Nucleus accumbens (tissue), 56 donors: Measurements from ENCODE around the gene MYL6.
"Not testable (repeated sequence)": the region's sequence is repeated elsewhere in the genome, so short reads cannot be mapped to it uniquely, and the experiment has no call there.

Experiments used
- DNase-seq, 56 donors: peaks; one replicate each; lab custom pipeline; 2025; lab: John Stamatoyannopoulos, UW

The MYL6 gene

GRCh38 chr12:56154818-56155217, 3.3 kb upstream of the MYL6 start:
- no peak for DNase-seq

GRCh38 chr12:56155256-56155845, 2.8 kb upstream of the MYL6 start:
- DNase-seq, result no peak

DNA sequence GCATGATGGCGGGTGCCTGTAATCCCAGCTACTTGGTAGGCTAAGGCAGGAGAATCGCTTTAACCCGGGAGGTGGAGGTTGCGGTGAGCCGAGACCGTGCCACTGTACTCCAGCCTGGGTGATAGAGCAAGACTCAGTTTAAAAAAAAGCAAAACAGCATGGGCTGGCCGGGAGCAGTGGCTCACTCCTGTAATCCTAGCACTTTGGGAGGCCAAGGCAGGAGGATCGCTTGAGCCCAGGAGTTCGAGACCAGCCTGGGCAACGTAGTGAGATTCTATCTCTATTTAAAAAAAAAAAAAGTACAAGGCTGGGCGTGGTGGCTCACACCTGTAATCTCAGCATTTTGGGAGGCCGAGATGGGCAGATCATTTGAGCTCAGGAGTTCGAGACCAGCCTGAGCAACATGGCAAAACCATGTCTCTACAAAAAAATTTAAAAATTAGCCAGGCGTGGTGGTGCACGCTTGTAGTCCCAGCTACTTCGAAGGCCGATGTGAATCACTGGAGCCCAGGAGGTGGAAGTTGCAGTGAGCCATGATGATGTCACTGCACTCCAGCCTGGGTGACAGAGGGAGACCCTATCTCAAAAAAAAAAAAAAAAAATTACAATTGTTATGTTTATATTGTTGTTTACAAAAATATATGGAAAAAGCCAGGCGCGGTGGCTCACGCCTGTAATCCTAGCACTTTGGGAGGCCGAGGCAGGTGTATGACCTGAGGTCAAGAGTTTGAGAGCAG, 1.5 kb upstream of the MYL6 start:
- not testable (repeated sequence) for DNase-seq

GRCh38 chr12:56157201-56158028, 744 bp upstream of the MYL6 start:
- DNase-seq, result peak in 51 of 56 donors; percentile 23 to 87 (median 65)

- DNase-seq, result peak in 31 of 56 donors; percentile 3 to 56 (median 17)
Observed at GRCh38 chr12:56158926-56159461, 835 bp downstream of the MYL6 start.

DNA sequence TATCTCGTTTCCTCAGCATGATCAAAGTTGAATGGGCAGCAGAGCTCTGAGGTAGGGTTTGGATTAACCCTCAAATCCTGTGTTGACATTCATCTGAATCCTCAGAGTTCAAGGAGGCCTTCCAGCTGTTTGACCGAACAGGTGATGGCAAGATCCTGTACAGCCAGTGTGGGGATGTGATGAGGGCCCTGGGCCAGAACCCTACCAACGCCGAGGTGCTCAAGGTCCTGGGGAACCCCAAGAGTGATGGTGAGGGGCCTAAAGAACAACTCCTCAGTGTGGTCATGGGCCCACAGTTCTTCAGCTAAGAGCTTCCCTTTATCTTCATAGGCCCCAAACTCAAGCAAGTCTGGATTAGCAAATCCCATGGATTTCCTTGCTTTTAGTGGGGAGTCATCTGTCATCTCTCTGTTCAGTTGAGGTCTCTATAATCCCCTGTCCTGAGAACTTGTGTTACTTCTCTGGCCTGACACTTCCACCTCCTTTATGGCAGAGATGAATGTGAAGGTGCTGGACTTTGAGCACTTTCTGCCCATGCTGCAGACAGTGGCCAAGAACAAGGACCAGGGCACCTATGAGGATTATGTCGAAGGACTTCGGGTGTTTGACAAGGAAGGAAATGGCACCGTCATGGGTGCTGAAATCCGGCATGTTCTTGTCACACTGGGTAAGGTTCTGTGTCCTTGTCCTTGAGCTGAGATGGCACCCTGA, 1.5 kb downstream of the MYL6 start:
- no peak for DNase-seq

DNA sequence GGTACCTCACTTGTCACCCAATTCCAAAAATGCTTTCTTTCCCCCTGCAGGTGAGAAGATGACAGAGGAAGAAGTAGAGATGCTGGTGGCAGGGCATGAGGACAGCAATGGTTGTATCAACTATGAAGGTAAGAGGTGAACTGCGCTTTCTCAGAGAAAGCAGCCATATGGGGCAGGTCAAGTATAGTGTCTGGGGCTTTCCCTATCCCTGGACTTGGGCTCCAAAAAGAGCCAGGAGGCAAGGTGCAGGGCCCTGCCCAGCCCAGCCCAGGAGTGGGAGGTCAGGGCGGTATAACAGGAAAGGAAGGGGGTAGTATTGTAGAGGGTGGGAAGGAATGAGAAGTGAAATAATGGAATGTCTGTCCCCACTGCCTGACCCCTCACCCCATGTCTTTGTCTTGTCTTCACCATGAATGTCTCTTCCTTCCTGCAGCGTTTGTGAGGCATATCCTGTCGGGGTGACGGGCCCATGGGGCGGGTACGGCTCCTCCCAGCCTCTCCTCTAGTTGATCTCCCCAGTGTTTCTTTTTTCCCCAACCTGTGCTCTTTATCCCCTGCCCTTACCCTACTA, 2.1 kb downstream of the MYL6 start:
- peak in 1 of 56 donors; percentile 15 for DNase-seq

- no peak for DNase-seq
Observed at GRCh38 chr12:56160894-56161689, 2.9 kb downstream of the MYL6 start.

DNA sequence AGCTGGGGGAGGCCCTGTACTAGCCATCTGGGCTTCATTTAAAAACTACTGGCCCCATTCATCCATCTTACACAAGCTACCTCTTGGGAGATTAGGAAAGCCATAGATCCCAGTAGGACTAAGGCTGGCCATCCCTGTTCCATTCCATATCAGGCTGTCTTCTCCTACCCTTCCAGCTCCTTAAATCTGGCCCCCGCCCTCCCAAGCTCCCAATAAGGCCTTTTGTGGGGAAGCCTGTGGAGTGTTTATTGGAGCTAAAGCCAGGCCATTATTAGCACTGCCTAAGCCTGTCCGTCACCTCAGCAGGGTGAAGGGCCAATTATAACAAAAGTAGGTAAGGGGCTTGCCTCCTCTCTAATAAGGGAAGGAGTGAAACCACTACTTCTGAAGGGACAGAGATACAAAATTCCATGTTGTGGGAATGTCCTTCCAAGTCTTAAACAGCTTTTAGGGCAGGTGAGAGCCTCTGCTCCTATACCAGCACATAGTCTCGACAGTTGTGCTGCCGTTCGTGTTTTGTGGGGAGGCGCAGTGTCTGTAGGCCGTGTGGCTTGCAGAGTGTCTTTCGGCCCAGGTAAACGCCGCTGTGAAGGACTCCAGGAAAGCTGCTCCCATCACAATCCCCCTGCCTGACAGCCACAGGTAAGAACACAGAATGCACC, 3.7 kb downstream of the MYL6 start:
- no peak for DNase-seq

DNA sequence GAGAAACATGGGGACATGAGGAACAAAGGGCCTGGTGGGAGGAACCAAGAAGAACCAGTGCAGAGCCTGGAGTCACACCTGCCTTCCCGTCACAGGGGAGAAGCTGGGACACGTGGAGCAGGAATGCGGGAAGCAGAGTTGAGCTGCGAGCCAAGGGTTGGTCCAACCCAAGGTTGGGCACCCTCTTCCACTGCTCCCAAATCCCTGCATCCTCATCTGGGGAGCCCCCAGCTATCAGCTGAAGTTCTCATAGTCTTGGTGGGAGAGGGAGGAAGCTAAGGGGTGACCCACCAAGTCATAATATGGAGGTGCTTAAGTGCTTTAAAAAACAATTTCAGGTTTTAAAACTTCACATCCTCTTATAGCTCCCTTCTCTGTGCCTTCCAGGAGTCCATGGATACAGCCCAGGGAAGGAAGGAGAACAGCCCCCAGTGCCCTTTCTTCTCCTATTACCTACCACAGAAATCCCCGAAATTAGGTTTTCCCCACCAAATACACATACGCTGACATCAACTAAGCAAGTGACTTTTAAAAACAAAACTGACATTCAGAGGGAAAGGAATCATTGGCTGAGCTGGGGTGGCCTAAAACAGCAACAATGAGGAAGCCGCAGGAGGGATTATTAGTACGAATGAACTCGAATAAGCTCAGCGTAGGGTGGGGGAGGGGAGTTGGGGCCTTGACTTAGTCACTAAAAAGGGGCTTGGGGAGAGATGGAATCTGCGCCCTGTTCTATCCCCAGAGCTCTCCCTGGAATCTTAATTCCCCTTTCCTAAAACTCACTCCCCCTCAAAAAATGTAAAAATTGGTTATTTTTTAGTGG, 4.5 kb downstream of the MYL6 start:
- no peak for DNase-seq

DNA sequence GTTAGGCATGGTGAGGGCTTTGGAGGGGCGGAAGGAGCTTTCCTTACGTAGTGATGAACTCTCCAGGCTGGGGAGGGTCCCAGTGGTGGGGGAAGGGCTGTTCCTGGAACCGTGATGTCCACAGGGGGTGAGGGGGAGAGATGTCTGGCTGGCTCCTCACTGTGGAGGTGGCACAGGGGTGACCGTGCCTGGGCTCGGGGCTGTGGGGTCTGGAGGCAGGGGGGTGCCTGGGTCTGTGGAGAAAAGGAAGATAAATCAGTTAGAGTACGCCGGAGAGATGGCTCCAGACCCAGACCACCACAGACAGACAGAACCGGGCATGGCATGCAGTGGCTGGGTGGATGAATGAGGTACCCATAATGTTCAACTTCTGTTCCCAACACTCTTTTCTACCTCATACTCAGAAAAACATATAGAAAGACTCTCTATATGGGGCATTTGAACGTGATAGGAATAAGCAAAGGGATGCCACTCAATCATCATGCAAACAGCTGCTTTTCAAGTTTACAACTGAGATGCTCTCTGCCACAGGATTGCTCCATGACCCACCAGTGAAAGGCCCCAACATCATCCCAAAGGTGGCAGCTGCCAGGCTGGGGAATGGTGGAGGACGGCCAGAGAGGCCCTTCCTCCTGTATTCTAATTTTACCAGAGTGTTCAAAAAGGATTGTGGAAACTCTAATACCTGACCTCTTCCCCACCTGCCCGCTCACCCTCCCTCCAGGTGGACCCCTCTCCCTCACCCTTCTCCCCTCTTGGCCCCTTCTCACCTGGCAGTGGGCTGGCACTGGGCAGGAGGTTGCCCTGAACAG, 5.6 kb downstream of the MYL6 start:
- DNase-seq, result no peak

- DNase-seq, result no peak
Observed at GRCh38 chr12:56164345-56164729, 6.2 kb downstream of the MYL6 start.

DNA sequence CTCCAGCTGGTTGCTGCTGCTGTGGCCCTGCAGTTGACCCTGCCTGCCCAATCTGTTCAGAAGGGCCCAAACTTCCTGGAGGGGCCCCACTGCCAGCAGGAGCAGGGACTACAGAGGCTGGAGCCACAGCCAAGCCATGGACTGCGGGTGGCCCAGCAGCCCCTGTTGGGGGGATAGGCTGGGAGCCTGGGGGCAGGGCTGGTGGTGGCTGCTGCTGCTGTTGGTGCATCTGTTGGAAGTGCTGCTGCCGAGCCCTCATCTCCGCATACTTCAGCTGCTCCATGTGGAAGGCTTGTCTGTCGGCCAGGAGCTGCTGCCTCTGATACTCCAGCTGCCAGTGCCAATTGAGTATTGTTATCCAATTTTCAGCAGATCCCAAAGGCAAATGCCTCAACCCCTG, 7.2 kb downstream of the MYL6 start:
- no peak for DNase-seq

DNA sequence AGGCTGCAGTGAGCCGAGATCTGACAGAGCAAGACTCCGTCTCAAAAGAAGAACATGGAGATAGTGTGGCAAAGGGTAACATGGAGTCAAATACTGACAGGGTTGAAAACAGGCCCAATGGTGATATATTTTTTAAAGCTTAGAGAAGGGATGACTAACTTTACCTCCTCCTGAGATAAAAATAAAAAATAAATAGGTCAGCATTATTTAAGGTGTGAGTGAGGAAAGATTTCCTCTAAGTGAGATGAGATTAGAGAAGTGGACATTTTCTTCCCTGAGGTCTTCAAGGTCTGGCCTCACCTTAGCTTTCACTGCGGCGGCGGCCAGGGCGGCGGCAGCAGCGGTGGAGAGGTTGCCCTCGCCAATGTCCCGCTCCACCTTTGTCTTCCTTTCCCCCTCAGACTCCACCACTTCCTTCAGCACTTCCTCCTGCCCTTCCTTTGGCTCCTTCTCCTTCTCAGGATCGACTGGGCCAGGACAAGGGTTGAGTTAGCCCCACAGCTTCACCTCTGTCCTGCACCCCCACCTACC, 11.1 kb downstream of the MYL6 start:
- no peak for DNase-seq

DNA sequence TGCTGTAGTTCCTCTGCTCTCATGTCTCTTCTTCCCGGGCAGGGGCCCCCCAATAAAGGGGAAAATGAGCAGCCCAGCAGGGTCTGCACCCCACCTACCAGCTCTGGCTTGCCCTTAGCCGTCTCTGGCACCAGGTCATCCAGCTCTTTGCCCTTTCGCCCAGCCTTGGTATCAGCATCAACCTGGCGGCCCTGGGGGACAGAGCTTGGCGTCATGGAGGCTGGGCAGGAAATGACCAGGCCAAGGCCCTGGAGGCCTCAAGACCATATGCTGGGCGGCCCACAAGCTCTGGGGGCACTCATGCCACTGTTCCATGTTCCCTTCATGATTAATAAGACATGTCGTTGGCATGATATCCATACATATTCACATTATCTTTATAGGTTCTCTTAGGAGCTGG, 14.7 kb downstream of the MYL6 start:
- DNase-seq, result no peak

DNA sequence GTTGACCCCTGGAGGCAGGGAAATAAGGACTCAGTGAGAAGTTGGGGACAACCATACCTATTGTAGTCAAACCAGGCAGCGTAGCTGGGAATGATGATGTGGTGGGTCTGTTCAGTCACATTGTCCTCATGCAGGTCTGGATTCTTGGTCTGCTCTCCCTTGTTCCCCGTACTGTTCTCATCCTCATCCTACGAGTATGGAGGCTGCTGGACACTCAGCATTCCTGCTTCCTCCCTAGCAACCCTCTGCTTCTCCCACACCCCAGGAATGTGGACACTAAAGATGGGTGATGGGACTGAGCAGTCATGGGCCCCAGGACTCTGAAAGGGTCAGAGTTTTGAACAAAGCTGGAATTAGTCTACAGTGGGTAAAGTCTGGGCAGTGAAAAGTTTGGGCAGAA, 20.2 kb downstream of the MYL6 start:
- DNase-seq, result no peak

DNA sequence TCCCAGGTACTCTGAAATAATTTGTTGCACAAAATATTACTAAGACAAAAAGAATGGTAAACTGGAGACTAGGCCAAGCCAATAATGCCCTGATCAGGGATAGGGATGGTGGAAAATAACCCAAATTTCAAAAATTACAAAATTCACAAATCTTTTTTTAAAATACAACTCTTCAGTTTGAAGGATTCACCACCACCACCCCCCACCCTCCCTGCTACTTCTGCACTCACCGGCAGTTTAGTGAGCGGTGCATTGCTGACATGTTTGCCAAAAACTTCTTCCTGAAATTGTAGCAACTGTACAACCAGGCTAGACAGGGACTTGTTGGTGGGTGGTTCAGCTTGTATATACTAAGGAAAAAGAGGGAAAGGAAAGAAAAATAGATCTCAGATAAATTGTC, 28.8 kb downstream of the MYL6 start:
- no peak for DNase-seq
